Mucosa of rectum (tissue), 2 donors: ENCODE results near the gene FARP1.

Source experiments
- H3K27ac ChIP-seq, 2 donors: one replicate each; pipeline ENCODE4 v1.7.0; 2013; ENCODE audit warnings: inconsistent platforms in 2 of 2, low read depth in 2 of 2, low read length in 2 of 2
- H3K27me3 ChIP-seq, 2 donors: one replicate each; pipeline ENCODE4 v1.7.0; 2013; ENCODE audit warnings: low read length in 2 of 2; ENCODE audit not compliant: control insufficient read depth in 2 of 2, insufficient read depth in 2 of 2
- H3K36me3 ChIP-seq, 2 donors: one replicate each; pipeline ENCODE4 v1.7.0; 2013; ENCODE audit warnings: low read length in 2 of 2; ENCODE audit not compliant: control insufficient read depth in 2 of 2, insufficient read depth in 2 of 2
- H3K4me1 ChIP-seq, 2 donors: one replicate each; pipeline ENCODE4 v1.7.0; 2013; ENCODE audit warnings: low read length in 2 of 2, mild to moderate bottlenecking in 1 of 2; ENCODE audit not compliant: control insufficient read depth in 2 of 2, insufficient read depth in 2 of 2
- H3K4me3 ChIP-seq, 2 donors: one replicate each; pipeline ENCODE4 v1.7.0; 2013; ENCODE audit warnings: low read length in 2 of 2
- H3K9ac ChIP-seq, 2 donors: one replicate each; pipeline ENCODE4 v1.7.0; 2013; ENCODE audit warnings: low read length in 2 of 2, low read depth in 1 of 2, mild to moderate bottlenecking in 1 of 2
- H3K9me3 ChIP-seq, 2 donors: one replicate each; pipeline ENCODE4 v1.7.0; 2013; ENCODE audit warnings: low read length in 2 of 2; ENCODE audit not compliant: control insufficient read depth in 2 of 2
- donor health status: healthy.
- donor health status: Normal muscosa, but diverticular disease.

Gene FARP1

DNA sequence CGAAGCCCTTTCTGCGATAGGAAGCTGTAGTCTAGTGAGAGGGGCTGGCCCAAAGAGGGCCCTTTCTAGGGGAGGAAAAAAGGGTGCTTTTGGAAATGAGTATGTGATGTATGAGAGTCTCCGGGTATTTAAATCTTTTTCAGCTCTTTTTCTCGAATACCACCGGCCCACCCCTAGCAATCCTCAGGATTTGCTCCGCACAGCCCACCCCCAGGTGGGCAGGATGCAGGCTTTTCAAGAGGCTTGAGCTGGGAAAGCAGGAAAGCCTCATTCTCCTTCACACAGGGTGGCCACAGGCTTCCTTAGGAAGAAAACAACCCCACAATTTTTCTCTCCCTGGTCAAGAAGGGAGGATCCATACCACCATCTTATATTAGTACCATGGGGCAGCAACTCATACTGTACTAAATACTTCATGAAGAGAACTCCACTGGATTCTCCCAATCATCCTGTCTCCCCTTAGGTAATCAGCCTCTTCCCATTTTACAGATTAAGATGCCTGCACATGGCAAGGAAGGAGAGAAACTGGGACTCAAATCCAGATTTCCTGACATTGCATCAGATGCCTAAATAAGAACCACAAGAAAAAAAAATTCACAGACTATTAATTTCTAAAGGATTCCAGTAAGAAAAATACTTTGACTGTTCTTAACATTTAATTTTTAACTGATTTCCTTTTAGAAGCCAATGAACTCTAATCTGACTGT lies 349.6 kb downstream of the FARP1 start:
- no peaks in the 10 kb centered on the region for H3K9me3 ChIP-seq
- H3K4me1 ChIP-seq: peaks cover 21 to 22% of the 10 kb centered on the region in 2 donors
- no peak overlapping the region for H3K4me3 ChIP-seq
- H3K9ac ChIP-seq: no peak overlapping the region
- H3K27ac ChIP-seq: peak overlapping the region in 1 of 2 donors; percentile 44
- no peaks in the 10 kb centered on the region for H3K27me3 ChIP-seq
- peaks cover 0 to 7% of the 10 kb centered on the region in 2 donors for H3K36me3 ChIP-seq

DNA sequence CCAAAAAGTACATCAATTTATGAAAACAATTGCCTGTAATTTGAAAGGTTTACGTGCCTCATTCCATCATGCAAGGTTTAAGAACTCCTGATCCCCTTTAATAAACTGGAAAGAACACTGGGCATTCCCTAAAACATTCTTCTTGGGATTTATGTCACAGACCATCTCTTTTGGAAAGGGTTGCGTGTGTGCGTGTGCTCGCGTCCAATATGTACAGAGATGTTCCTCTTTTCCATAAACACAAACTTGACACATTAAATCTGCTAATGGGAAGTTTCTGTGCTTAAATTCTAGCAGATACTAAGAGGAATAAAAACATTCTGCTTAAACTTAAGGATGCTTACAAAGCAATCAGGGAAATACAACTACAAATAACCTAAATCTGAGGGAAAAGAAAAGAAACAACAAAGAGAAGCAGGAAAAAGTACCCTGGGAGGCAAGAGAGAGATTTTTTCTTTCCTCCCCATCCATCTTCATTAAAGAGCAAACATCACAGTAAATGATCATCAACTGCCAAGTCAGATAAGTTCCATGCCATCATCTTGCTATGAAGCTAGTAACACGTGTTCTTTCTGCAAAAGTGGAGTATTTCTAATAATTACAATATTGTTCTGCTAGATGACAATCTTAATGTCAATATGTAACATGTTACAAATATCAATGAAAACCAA lies 350.3 kb downstream of the FARP1 start:
- Histone ChIP-seq H3K4me3 (no peak overlapping the region), H3K27me3 (no peaks in the 10 kb centered on the region), H3K27ac (peak overlapping the region in 1 of 2 donors; percentile 18), H3K9me3 (no peaks in the 10 kb centered on the region), H3K36me3 (peaks cover under 1 to 8% of the 10 kb centered on the region in 2 donors), H3K4me1 (peaks cover 21 to 22% of the 10 kb centered on the region in 2 donors), H3K9ac (no peak overlapping the region)

DNA sequence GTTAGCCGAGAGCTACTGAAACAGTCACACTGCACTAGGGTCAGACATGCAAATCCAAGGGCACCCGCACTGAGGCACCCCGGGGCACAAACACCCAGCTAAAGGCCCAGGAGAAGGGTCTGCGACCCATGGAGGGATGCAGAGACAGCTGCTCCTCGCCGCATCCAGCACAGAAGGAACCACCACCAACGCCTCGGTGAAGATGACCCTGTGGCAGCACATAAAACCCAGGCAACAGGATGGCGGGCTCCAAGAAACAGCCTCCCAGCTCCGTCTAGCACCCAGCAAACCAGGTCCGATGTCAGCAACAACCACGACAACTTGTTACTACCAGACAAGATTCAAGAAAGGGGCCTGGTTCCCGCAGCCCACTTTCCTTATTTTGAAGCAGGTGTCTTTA lies 351.9 kb downstream of the FARP1 start:
- Histone ChIP-seq H3K4me3 (no peak overlapping the region), H3K36me3 (peaks cover 14 to 15% of the 10 kb centered on the region in 2 donors), H3K27ac (peak overlapping the region; percentile 23 to 28), H3K27me3 (no peaks in the 10 kb centered on the region), H3K9ac (no peak overlapping the region), H3K9me3 (no peaks in the 10 kb centered on the region), H3K4me1 (peaks cover 18 to 20% of the 10 kb centered on the region in 2 donors)

DNA sequence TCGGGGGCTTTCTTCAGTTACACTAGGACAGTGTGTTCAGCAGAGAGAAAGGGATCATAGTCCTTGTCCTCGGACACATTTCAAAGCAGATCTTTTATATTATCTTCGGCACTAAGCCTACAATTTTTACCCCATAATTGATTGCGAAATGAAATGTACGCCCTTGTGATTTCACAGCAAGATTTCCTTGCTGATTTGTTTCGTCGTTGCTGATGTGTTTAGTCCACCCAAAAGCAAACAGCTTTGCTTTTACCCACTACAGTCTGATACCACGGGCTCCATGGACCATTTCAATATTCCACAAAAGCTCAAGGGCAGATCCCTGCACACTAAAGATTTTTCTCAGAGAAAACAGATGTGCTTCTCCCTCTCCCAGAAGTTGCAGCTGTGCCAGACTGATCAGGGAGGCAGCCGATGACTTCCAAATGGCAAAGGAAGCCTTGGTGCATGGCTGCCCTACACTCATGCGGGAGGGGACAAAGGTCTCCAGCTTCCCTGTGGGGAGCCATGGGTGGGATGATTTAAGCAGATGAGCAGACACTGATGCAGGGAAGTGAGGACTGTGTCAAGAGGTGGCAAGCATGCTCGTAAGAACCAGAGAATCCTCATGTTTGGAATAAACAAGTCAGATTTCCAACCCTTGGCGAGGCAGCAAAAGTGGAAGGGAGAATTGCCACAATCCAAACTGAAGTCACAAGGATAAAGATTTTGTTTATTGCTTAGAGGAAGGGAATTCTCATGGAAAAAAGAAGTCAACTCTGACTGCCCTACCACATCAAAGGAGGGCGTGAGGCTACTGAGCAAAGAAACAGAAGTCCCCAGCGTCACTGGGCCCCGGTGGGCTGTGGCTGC lies 353.0 kb downstream of the FARP1 start:
- H3K9me3 ChIP-seq: no peaks in the 10 kb centered on the region
- peak overlapping the region; percentile 55 to 64 for H3K27ac ChIP-seq
- no peaks in the 10 kb centered on the region for H3K27me3 ChIP-seq
- H3K36me3 ChIP-seq: peaks cover 14 to 17% of the 10 kb centered on the region in 2 donors
- H3K4me1 ChIP-seq: peaks cover 9 to 11% of the 10 kb centered on the region in 2 donors
- no peak overlapping the region for H3K9ac ChIP-seq
- no peak overlapping the region for H3K4me3 ChIP-seq

DNA sequence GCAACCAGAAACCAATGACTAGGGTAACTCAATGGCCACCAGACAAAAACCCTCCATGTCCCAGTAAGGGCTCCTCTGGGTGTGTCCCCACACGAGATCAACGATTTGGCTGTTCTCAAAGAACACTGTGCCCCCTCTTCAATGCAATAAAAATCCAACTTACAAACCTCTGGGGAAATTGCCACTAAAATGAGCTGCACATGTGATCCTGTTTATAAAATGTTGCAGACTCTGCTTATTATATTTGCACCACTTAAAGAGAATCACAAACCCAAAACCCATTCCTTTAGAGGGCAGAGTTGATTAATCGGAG lies 353.5 kb downstream of the FARP1 start:
- Histone ChIP-seq H3K27me3 (no peaks in the 10 kb centered on the region), H3K4me3 (no peak overlapping the region), H3K36me3 (peaks cover 14 to 17% of the 10 kb centered on the region in 2 donors), H3K9me3 (no peaks in the 10 kb centered on the region), H3K4me1 (peaks cover 7% of the 10 kb centered on the region in 2 donors), H3K27ac (peak overlapping the region; percentile 55 to 64), H3K9ac (no peak overlapping the region)

DNA sequence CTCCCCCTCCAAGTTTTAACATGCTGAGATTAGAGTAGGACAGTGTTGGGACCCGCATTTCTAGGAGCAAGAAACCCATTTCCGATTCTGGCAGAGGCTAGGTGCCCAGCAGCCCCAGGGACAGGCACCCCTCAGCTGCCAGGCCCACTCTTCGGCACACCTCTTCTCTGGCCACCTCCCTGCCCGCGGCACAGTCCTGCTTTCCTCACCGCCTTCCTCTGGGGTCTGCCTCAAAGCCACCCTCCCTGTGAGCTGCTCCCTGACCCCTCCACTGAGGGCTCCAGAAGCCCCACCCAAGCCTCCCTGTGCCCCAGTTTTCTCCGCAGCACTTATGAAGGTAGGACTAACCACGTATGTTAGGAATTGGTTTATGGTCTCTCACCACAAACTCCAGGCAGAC lies 354.1 kb downstream of the FARP1 start:
- Histone ChIP-seq H3K4me3 (no peak overlapping the region), H3K27ac (peak overlapping the region; percentile 3 to 64), H3K9ac (no peak overlapping the region), H3K27me3 (no peaks in the 10 kb centered on the region), H3K4me1 (peaks cover 7% of the 10 kb centered on the region in 2 donors), H3K9me3 (no peaks in the 10 kb centered on the region), H3K36me3 (peaks cover 14 to 17% of the 10 kb centered on the region in 2 donors)

DNA sequence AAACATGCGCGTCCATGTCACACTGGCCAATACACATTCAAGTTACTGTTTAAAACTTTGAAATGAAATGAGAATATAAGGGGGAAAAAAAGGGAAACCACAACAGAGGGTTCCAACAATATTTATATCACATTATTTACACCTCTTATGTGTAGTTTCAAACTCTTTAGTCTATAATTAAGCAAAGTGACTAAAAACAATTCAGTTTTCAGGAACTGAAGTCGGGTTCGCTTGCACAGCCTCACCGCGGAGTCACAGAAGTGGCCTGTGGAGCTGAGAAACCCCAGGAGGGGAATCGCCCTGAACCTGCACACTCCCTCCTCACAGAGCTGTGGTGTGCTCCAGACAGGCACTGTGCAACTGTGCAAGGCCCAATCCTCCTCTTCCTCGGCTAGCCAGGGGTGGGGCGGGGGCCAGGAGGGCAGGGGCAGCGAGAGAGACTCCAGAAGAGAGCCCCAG lies 358.1 kb downstream of the FARP1 start:
- Histone ChIP-seq H3K9ac (no peak overlapping the region), H3K9me3 (no peaks in the 10 kb centered on the region), H3K27ac (no peak overlapping the region), H3K36me3 (peaks cover 10 to 17% of the 10 kb centered on the region in 2 donors), H3K4me3 (no peak overlapping the region), H3K27me3 (no peaks in the 10 kb centered on the region), H3K4me1 (peaks cover 29 to 31% of the 10 kb centered on the region in 2 donors)

DNA sequence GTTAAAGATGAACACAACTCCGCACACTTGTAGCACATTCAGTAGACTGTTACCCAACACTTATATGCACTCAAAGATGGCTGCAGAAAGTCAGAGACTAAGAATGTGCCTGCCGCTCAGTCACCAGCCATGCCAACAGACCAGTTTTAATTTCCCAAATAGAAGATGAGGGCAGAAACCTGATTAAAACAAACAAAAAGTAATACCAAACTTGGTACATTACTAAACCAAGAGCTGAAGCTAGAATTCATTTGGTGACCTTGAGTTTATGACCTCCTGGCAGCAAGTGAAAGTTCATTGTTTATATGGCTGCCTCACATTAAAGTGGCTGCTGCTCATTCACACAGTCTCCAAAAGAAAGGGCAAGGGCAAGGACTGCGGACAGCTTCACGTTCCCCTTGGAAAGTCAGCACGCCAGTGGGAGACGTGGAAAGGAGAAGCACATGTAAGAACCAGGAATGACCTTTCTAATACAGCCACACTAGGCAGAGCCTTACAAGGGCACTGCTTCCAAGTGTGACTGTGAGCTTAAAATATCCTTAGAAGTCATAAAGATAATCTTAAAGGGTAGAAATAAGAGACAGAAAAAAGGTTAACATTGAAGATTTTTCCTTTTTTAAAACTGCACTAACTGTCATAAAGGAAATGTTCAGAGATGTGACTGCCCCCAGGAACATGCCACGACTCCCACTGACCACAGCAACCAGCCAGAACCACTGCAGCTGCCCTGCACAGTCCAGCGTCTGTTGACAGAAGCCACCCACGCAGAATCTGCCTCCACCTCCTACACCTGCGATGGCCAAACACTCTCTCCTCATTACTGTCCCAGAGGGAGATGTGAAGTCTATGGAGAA lies 360.5 kb downstream of the FARP1 start:
- Histone ChIP-seq H3K4me1 (peaks cover 44 to 47% of the 10 kb centered on the region in 2 donors), H3K4me3 (peak overlapping the region in 1 of 2 donors; percentile 17), H3K9ac (peak overlapping the region in 1 of 2 donors; percentile 13), H3K27me3 (no peaks in the 10 kb centered on the region), H3K27ac (peak overlapping the region; percentile 31 to 56), H3K36me3 (peaks cover 3 to 14% of the 10 kb centered on the region in 2 donors), H3K9me3 (no peaks in the 10 kb centered on the region)

DNA sequence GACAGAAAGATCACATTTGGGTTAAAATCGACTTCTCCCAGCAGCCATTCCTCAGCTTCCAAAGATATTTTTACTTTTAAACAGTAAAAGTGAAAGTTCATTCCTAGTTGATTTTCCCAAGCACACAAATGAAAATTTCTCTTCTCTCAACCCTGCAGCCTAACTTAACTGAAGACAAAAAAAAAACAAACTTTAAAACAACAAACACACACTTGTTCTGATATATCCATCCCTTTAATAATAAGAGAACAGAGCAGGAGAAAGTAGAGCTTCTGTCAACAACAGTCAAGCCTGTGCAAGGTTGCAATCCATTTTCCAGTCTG lies 361.1 kb downstream of the FARP1 start:
- Histone ChIP-seq H3K27me3 (no peaks in the 10 kb centered on the region), H3K27ac (peak overlapping the region; percentile 31 to 56), H3K9me3 (no peaks in the 10 kb centered on the region), H3K36me3 (peaks cover 0 to 8% of the 10 kb centered on the region in 2 donors), H3K9ac (no peak overlapping the region), H3K4me1 (peaks cover 50 to 53% of the 10 kb centered on the region in 2 donors), H3K4me3 (peak overlapping the region in 1 of 2 donors; percentile 17)
